ENCODE data around the gene UGT2A2.

DNA sequence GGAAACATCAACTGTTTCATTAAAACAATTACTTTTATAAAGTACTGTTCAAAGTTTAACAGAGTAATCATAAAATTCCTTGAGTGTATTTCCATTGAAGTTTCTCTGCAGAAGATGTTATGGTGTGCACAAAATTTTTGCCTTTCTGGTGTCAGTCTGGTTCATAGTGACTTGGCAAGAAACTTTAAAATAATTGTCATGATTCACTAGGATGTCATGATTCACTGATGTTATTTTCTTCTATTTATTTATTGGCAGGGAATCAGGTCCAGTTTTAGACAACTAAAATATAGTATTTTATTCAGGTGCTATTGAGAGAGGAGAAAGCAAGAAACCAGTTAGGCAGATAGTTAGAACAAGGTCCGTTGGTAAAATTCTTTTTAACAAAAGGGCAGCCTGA, 9.8 kb upstream of the UGT2A2 start:
- TF ChIP-seq, protein P1, sequence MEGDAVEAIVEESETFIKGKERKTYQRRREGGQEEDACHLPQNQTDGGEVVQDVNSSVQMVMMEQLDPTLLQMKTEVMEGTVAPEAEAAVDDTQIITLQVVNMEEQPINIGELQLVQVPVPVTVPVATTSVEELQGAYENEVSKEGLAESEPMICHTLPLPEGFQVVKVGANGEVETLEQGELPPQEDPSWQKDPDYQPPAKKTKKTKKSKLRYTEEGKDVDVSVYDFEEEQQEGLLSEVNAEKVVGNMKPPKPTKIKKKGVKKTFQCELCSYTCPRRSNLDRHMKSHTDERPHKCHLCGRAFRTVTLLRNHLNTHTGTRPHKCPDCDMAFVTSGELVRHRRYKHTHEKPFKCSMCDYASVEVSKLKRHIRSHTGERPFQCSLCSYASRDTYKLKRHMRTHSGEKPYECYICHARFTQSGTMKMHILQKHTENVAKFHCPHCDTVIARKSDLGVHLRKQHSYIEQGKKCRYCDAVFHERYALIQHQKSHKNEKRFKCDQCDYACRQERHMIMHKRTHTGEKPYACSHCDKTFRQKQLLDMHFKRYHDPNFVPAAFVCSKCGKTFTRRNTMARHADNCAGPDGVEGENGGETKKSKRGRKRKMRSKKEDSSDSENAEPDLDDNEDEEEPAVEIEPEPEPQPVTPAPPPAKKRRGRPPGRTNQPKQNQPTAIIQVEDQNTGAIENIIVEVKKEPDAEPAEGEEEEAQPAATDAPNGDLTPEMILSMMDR (conservative IDR thresholded peaks at IDR 0.05 in 1 of 2, IDR thresholded peaks at IDR 0.05 in 1 of 2; ENCODE audit: extremely low read depth in 1 of 2, insufficient read depth in 1 of 2, low read depth in 1 of 2, low read length in 2 of 2), result no peak
- no peak for TF ChIP-seq EZH2 (IDR thresholded peaks at IDR 0.05; ENCODE audit: borderline replicate concordance, low read length)

Data from mammary epithelial cell (primary cell).